ENCODE data around the gene TRMT1L. TPM values are rescaled to one million over a fixed set of nuclear protein-coding genes. Genes with fewer than 3 reads are reported as not detected.
A peak's percentile ranks its signal among the peaks of the same experiment; 100 is the strongest.

TRMT1L gene
- total RNA-seq, 1 experiment from 2014 or later, result 28.3 TPM

DNA sequence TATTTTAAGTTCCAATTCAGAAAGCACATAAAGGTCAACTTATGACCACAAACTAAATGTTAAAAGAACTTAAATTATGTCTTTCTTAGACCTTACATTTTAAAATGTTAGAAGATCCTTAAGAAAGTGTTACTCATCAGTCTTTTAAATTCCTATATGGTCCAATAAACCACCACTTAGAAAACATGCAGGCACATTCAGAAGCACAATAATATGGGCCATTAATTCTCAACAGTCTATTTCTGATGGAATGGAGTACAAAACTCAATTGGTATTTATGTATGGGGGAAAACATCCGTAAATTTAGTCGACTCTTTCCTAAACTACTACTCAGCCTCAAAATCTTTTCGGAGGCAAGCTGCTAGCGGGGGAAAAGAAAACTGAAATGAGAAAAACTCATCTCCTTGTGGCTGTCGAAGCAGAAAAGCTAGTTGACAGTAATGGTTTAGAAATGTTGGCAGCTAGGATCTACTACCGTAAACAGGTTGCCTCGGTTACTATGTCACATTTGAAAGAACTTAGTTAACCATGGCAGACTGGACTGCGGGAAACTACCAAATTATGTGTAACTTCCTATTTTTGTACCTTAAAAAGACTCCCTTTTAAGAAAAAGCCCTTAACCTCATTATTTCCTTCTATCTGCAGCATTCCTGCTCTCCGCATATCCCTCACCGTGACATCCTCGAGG, 1.0 kb downstream of the TRMT1L start:
- H3K27me3 ChIP-seq (ENCODE audit: insufficient read depth, low read length), result no peaks in the 10 kb centered on the region
- H3K9me3 ChIP-seq (ENCODE audit: control insufficient read depth in 1 of 2, insufficient read depth in 1 of 2, low read depth in 1 of 2, low read length in 2 of 2), result no peaks in the 10 kb centered on the region
- RAD21 ChIA-PET (ENCODE audit: low non-redundant PET in 1 of 2, low total read pairs in 2 of 2, uncharacterized antibody in 2 of 2, unreplicated experiment in 2 of 2), result no interaction called here
- H3K36me3 ChIP-seq (ENCODE audit: control insufficient read depth in 1 of 2, insufficient read depth in 2 of 2, low read length in 2 of 2), result no peaks in the 10 kb centered on the region
- H4K20me1 ChIP-seq (ENCODE audit: insufficient read depth), result no peaks in the 10 kb centered on the region
- CTCF ChIA-PET, result interaction anchor here (0.5 kb wide), 1 partner anchor 14 kb away, joined by 3 read pairs; no protein-coding TSS in a partner anchor
- POLR2A ChIA-PET, result no interaction called here
- peak overlapping the region; percentile 56 for H2AFZ ChIP-seq (ENCODE audit: low read depth, low read length, poor library complexity, severe bottlenecking)
- peak overlapping the region; percentile 76 to 88 for H3K4me3 ChIP-seq (replicated peaks in 1 of 2; ENCODE audit: low read depth in 1 of 2, low read length in 2 of 2)
- DNase-seq (ENCODE audit: low read depth, low spot score) (no peak), ATAC-seq (no peak)
- 0 out of 2 replicates have a peak, but pooled peaks have one; percentile 9 for TF ChIP-seq SIN3A (IDR thresholded peaks at IDR 0.05; ENCODE audit: low read depth)
- no peak for TF ChIP-seq JUND (IDR thresholded peaks at IDR 0.05)
- peak overlapping the region; percentile 86 for H3K9ac ChIP-seq (ENCODE audit: low read length)
- H3K79me2 ChIP-seq (ENCODE audit: insufficient read depth, low read length), result peaks cover 14% of the 10 kb centered on the region
- intact Hi-C loops (cut with micrococcal nuclease), result loop anchor here (2.0 to 10.0 kb wide), 3 partner anchors 159 to 401 kb away; partner anchors contain the start of genes EDEM3 and IVNS1ABP
- no TSS peak for BruUV-seq (replicated peaks)
- H3K4me2 ChIP-seq (ENCODE audit: low read length), result peak overlapping the region; percentile 91
- no peaks in the 10 kb centered on the region for H3K9me2 ChIP-seq (ENCODE audit: insufficient read depth)
- peak overlapping the region; percentile 76 for H3K27ac ChIP-seq (ENCODE audit: low read depth, low read length)
- peaks cover 0 to 19% of the 10 kb centered on the region in 2 experiments; a peak in 2 of 4 replicates for H3K4me1 ChIP-seq (ENCODE audit: control insufficient read depth in 1 of 2, insufficient read depth in 2 of 2, low read length in 2 of 2)

- no peaks in the 10 kb centered on the region for H3K9me2 ChIP-seq (ENCODE audit: insufficient read depth)
- peaks cover 14% of the 10 kb centered on the region for H3K79me2 ChIP-seq (ENCODE audit: insufficient read depth, low read length)
- peaks cover 0 to 4% of the 10 kb centered on the region in 2 experiments; a peak in 1 of 4 replicates for H3K36me3 ChIP-seq (ENCODE audit: control insufficient read depth in 1 of 2, insufficient read depth in 2 of 2, low read length in 2 of 2)
- ATAC-seq (no peak), DNase-seq (ENCODE audit: low read depth, low spot score) (no peak)
- H3K4me2 ChIP-seq (ENCODE audit: low read length), result peak overlapping the region; percentile 91
- peaks cover 0 to 18% of the 10 kb centered on the region in 2 experiments; a peak in 2 of 4 replicates for H3K4me1 ChIP-seq (ENCODE audit: control insufficient read depth in 1 of 2, insufficient read depth in 2 of 2, low read length in 2 of 2)
- H3K4me3 ChIP-seq (replicated peaks in 1 of 2; ENCODE audit: low read depth in 1 of 2, low read length in 2 of 2), result peak overlapping the region in 1 of 2 experiments; percentile 88; a peak in 1 of 4 replicates
- no peaks in the 10 kb centered on the region for H3K9me3 ChIP-seq (ENCODE audit: control insufficient read depth in 1 of 2, insufficient read depth in 1 of 2, low read depth in 1 of 2, low read length in 2 of 2)
- peak overlapping the region; percentile 86 for H3K9ac ChIP-seq (ENCODE audit: low read length)
- H3K27ac ChIP-seq (ENCODE audit: low read depth, low read length), result no peak overlapping the region
- POLR2A ChIA-PET, result no interaction called here
- H4K20me1 ChIP-seq (ENCODE audit: insufficient read depth), result no peaks in the 10 kb centered on the region
- CTCF ChIA-PET, result no interaction called here
- no peaks in the 10 kb centered on the region for H3K27me3 ChIP-seq (ENCODE audit: insufficient read depth, low read length)
- RAD21 ChIA-PET (ENCODE audit: low non-redundant PET in 1 of 2, low total read pairs in 2 of 2, uncharacterized antibody in 2 of 2, unreplicated experiment in 2 of 2), result no interaction called here
- intact Hi-C loops (cut with micrococcal nuclease), result loop anchor here (5.0 to 10.0 kb wide), 2 partner anchors 160 to 168 kb away; partner anchors contain the start of gene IVNS1ABP
- no peak overlapping the region for H2AFZ ChIP-seq (ENCODE audit: low read depth, low read length, poor library complexity, severe bottlenecking)
- no TSS peak for BruUV-seq (replicated peaks)
- TF ChIP-seq ZFX (IDR thresholded peaks at IDR 0.05), result no peak
- TF ChIP-seq EZH2phosphoT487 (IDR thresholded peaks at IDR 0.05; ENCODE audit: borderline replicate concordance), result no peak
- no peak for TF ChIP-seq EGR1 (IDR thresholded peaks at IDR 0.05; ENCODE audit: low read depth)
- TF ChIP-seq ZBTB33 (IDR thresholded peaks at IDR 0.05; ENCODE audit: extremely low read depth, insufficient replicate concordance, low read length), result no peak
- TF ChIP-seq POLR2A (IDR thresholded peaks at IDR 0.05; ENCODE audit: borderline replicate concordance, extremely low read depth, insufficient read depth, insufficient read length), result no peak
- TF ChIP-seq FOSL1 (IDR thresholded peaks at IDR 0.05; ENCODE audit: low read depth), result no peak
- no peak for TF ChIP-seq CBX3 (IDR thresholded peaks at IDR 0.05; ENCODE audit: low read depth)
- no peak for TF ChIP-seq REST (IDR thresholded peaks at IDR 0.05; ENCODE audit: low read depth)
Observed at GRCh38 chr1:185154912-185155513, 1.7 kb downstream of the TRMT1L start.

Data from HCT116 (cell line).